ENCODE data around the gene CDKL5. TPM values are rescaled to one million over a fixed set of nuclear protein-coding genes. Genes with fewer than 3 reads are reported as not detected.
A peak's percentile ranks its signal among the peaks of the same experiment; 100 is the strongest.

Gene CDKL5
- total RNA-seq, 1 donor, result 1.9 TPM

- no peak for DNase-seq (ENCODE audit: low read depth in 2 of 3, low spot score in 2 of 3)
Observed at GRCh38 chrX:18639280-18639679, 213.9 kb downstream of the CDKL5 start.

- DNase-seq (ENCODE audit: low read depth in 2 of 3, low spot score in 2 of 3), result no peak
Observed at GRCh38 chrX:18640686-18641085, 215.3 kb downstream of the CDKL5 start.

- no peak for DNase-seq (ENCODE audit: low read depth in 2 of 3, low spot score in 2 of 3)
Observed at GRCh38 chrX:18643243-18643642, 217.8 kb downstream of the CDKL5 start.

GRCh38 chrX:18643853-18644252 lies 218.4 kb downstream of the CDKL5 start:
- DNase-seq (ENCODE audit: low read depth in 2 of 3, low spot score in 2 of 3), result no peak

- DNase-seq (ENCODE audit: low read depth in 2 of 3, low spot score in 2 of 3), result peak in 1 of 3 donors; percentile 10
Observed at GRCh38 chrX:18647621-18648020, 222.2 kb downstream of the CDKL5 start.

GRCh38 chrX:18649498-18649951 lies 224.1 kb downstream of the CDKL5 start:
- no peak for DNase-seq (ENCODE audit: low read depth in 2 of 3, low spot score in 2 of 3)

GRCh38 chrX:18650662-18651061 lies 225.3 kb downstream of the CDKL5 start:
- no peak for DNase-seq (ENCODE audit: low read depth in 2 of 3, low spot score in 2 of 3)

GRCh38 chrX:18652636-18653035 lies 227.2 kb downstream of the CDKL5 start:
- DNase-seq (ENCODE audit: low read depth in 2 of 3, low spot score in 2 of 3), result no peak

- DNase-seq (ENCODE audit: low read depth in 2 of 3, low spot score in 2 of 3), result no peak
Observed at GRCh38 chrX:18654875-18655836, 229.7 kb downstream of the CDKL5 start.

GRCh38 chrX:18661273-18661672 lies 235.9 kb downstream of the CDKL5 start:
- no peak for DNase-seq (ENCODE audit: low read depth in 2 of 3, low spot score in 2 of 3)

GRCh38 chrX:18664947-18665346 lies 239.5 kb downstream of the CDKL5 start:
- no peak for DNase-seq (ENCODE audit: low read depth in 2 of 3, low spot score in 2 of 3)

- peak in 1 of 3 donors; percentile 16 for DNase-seq (ENCODE audit: low read depth in 2 of 3, low spot score in 2 of 3)
Observed at GRCh38 chrX:18666614-18667013, 241.2 kb downstream of the CDKL5 start.

GRCh38 chrX:18668071-18668835 lies 242.8 kb downstream of the CDKL5 start:
- peak in 1 of 3 donors; percentile 21 for DNase-seq (ENCODE audit: low read depth in 2 of 3, low spot score in 2 of 3)

GRCh38 chrX:18672008-18672407 lies 246.6 kb downstream of the CDKL5 start, which contains the start of gene RS1:
TSS of gene RS1 (minus strand) at chrX:18672108. CDS start at chrX:18672068, 40 bp downstream.
- DNase-seq (ENCODE audit: low read depth in 2 of 3, low spot score in 2 of 3), result no peak

GRCh38 chrX:18674417-18674787 lies 249.0 kb downstream of the CDKL5 start:
- DNase-seq (ENCODE audit: low read depth in 2 of 3, low spot score in 2 of 3), result peak in 1 of 3 donors; percentile 10

- peak; percentile 68 to 83 (median 71) for DNase-seq (ENCODE audit: low read depth in 2 of 3, low spot score in 2 of 3)
Observed at GRCh38 chrX:18674788-18675735, 249.7 kb downstream of the CDKL5 start.

- no peak for DNase-seq (ENCODE audit: low read depth in 2 of 3, low spot score in 2 of 3)
Observed at GRCh38 chrX:18676050-18676449, 250.6 kb downstream of the CDKL5 start.

- no peak for DNase-seq (ENCODE audit: low read depth in 2 of 3, low spot score in 2 of 3)
Observed at GRCh38 chrX:18676470-18676869, 251.1 kb downstream of the CDKL5 start.

- peak in 2 of 3 donors; percentile 57 to 83 for DNase-seq (ENCODE audit: low read depth in 2 of 3, low spot score in 2 of 3)
Observed at GRCh38 chrX:18677161-18677869, 251.9 kb downstream of the CDKL5 start.

- no peak for DNase-seq (ENCODE audit: low read depth in 2 of 3, low spot score in 2 of 3)
Observed at GRCh38 chrX:18681996-18682395, 256.6 kb downstream of the CDKL5 start.

Measured in hematopoietic multipotent progenitor cell (in vitro differentiated cells).